Measurements from ENCODE around the gene KHDC4.
A peak's percentile ranks its signal among the peaks of the same experiment; 100 is the strongest.
"Not testable (repeated sequence)": the region's sequence is repeated elsewhere in the genome, so short reads cannot be mapped to it uniquely, and the experiment has no call there.

KHDC4 gene

GRCh38 chr1:155910621-155911121 is 23.5 kb downstream of the KHDC4 start:
- H3K36me3 ChIP-seq (ENCODE audit: control insufficient read depth, insufficient read depth, low read length): no peaks in the 10 kb centered on the region
- peaks cover 23% of the 10 kb centered on the region for H3K4me1 ChIP-seq (ENCODE audit: control insufficient read depth, insufficient read depth, low read length)
- peak overlapping the region; percentile 68 for H3K4me3 ChIP-seq (ENCODE audit: low read length)
- H3K9ac ChIP-seq (ENCODE audit: low read length): peak overlapping the region; percentile 87
- H3K9me3 ChIP-seq (ENCODE audit: control insufficient read depth, low read length): no peaks in the 10 kb centered on the region
- no peaks in the 10 kb centered on the region for H3K27me3 ChIP-seq (ENCODE audit: control insufficient read depth, insufficient read depth, low read length)

- H3K36me3 ChIP-seq (ENCODE audit: control insufficient read depth, insufficient read depth, low read length): no peaks in the 10 kb centered on the region
- no peaks in the 10 kb centered on the region for H3K27me3 ChIP-seq (ENCODE audit: control insufficient read depth, insufficient read depth, low read length)
- H3K9ac ChIP-seq (ENCODE audit: low read length): peak overlapping the region; percentile 39
- no peaks in the 10 kb centered on the region for H3K9me3 ChIP-seq (ENCODE audit: control insufficient read depth, low read length)
- H3K4me3 ChIP-seq (ENCODE audit: low read length): no peak overlapping the region
- peaks cover 23% of the 10 kb centered on the region for H3K4me1 ChIP-seq (ENCODE audit: control insufficient read depth, insufficient read depth, low read length)
Observed at GRCh38 chr1:155909894-155910293, 24.3 kb downstream of the KHDC4 start.

GRCh38 chr1:155904261-155904660 is 30.0 kb downstream of the KHDC4 start:
- no peaks in the 10 kb centered on the region for H3K9me3 ChIP-seq (ENCODE audit: control insufficient read depth, low read length)
- H3K4me1 ChIP-seq (ENCODE audit: control insufficient read depth, insufficient read depth, low read length): peaks cover under 1% of the 10 kb centered on the region
- no peaks in the 10 kb centered on the region for H3K27me3 ChIP-seq (ENCODE audit: control insufficient read depth, insufficient read depth, low read length)
- no peak overlapping the region for H3K9ac ChIP-seq (ENCODE audit: low read length)
- H3K36me3 ChIP-seq (ENCODE audit: control insufficient read depth, insufficient read depth, low read length): no peaks in the 10 kb centered on the region
- no peak overlapping the region for H3K4me3 ChIP-seq (ENCODE audit: low read length)

- H3K9ac ChIP-seq (ENCODE audit: low read length): no peak overlapping the region
- no peak overlapping the region for H3K4me3 ChIP-seq (ENCODE audit: low read length)
- no peaks in the 10 kb centered on the region for H3K9me3 ChIP-seq (ENCODE audit: control insufficient read depth, low read length)
- H3K36me3 ChIP-seq (ENCODE audit: control insufficient read depth, insufficient read depth, low read length): no peaks in the 10 kb centered on the region
- no peaks in the 10 kb centered on the region for H3K27me3 ChIP-seq (ENCODE audit: control insufficient read depth, insufficient read depth, low read length)
- H3K4me1 ChIP-seq (ENCODE audit: control insufficient read depth, insufficient read depth, low read length): no peaks in the 10 kb centered on the region
Observed at GRCh38 chr1:155900161-155900560, 34.1 kb downstream of the KHDC4 start.

GRCh38 chr1:155899683-155900082 is 34.5 kb downstream of the KHDC4 start:
- Histone ChIP-seq H3K4me1 (ENCODE audit: control insufficient read depth, insufficient read depth, low read length) (no peaks in the 10 kb centered on the region), H3K36me3 (ENCODE audit: control insufficient read depth, insufficient read depth, low read length) (no peaks in the 10 kb centered on the region), H3K9ac (ENCODE audit: low read length) (no peak overlapping the region), H3K4me3 (ENCODE audit: low read length) (no peak overlapping the region), H3K9me3 (ENCODE audit: control insufficient read depth, low read length) (no peaks in the 10 kb centered on the region), H3K27me3 (ENCODE audit: control insufficient read depth, insufficient read depth, low read length) (no peaks in the 10 kb centered on the region)

GRCh38 chr1:155898888-155899287 is 35.3 kb downstream of the KHDC4 start:
- no peaks in the 10 kb centered on the region for H3K27me3 ChIP-seq (ENCODE audit: control insufficient read depth, insufficient read depth, low read length)
- no peaks in the 10 kb centered on the region for H3K36me3 ChIP-seq (ENCODE audit: control insufficient read depth, insufficient read depth, low read length)
- no peaks in the 10 kb centered on the region for H3K9me3 ChIP-seq (ENCODE audit: control insufficient read depth, low read length)
- H3K4me1 ChIP-seq (ENCODE audit: control insufficient read depth, insufficient read depth, low read length): no peaks in the 10 kb centered on the region
- H3K4me3 ChIP-seq (ENCODE audit: low read length): no peak overlapping the region
- no peak overlapping the region for H3K9ac ChIP-seq (ENCODE audit: low read length)

GRCh38 chr1:155897746-155898145 is 36.5 kb downstream of the KHDC4 start:
- H3K36me3 ChIP-seq (ENCODE audit: control insufficient read depth, insufficient read depth, low read length): no peaks in the 10 kb centered on the region
- H3K9me3 ChIP-seq (ENCODE audit: control insufficient read depth, low read length): no peaks in the 10 kb centered on the region
- no peak overlapping the region for H3K9ac ChIP-seq (ENCODE audit: low read length)
- H3K4me1 ChIP-seq (ENCODE audit: control insufficient read depth, insufficient read depth, low read length): no peaks in the 10 kb centered on the region
- no peaks in the 10 kb centered on the region for H3K27me3 ChIP-seq (ENCODE audit: control insufficient read depth, insufficient read depth, low read length)
- H3K4me3 ChIP-seq (ENCODE audit: low read length): no peak overlapping the region

- not testable (repeated sequence) for H3K36me3 ChIP-seq (ENCODE audit: control insufficient read depth, insufficient read depth, low read length); H3K4me1 ChIP-seq (ENCODE audit: control insufficient read depth, insufficient read depth, low read length); H3K9ac ChIP-seq (ENCODE audit: low read length); H3K9me3 ChIP-seq (ENCODE audit: control insufficient read depth, low read length); H3K27me3 ChIP-seq (ENCODE audit: control insufficient read depth, insufficient read depth, low read length); H3K4me3 ChIP-seq (ENCODE audit: low read length)
Observed at GRCh38 chr1:155896476-155896875, 37.7 kb downstream of the KHDC4 start.

- H3K9me3 ChIP-seq (ENCODE audit: control insufficient read depth, low read length); H3K36me3 ChIP-seq (ENCODE audit: control insufficient read depth, insufficient read depth, low read length); H3K4me1 ChIP-seq (ENCODE audit: control insufficient read depth, insufficient read depth, low read length); H3K27me3 ChIP-seq (ENCODE audit: control insufficient read depth, insufficient read depth, low read length); H3K4me3 ChIP-seq (ENCODE audit: low read length); H3K9ac ChIP-seq (ENCODE audit: low read length): not testable (repeated sequence)
Observed at GRCh38 chr1:155895617-155896016, 38.6 kb downstream of the KHDC4 start.

- Histone ChIP-seq H3K4me1 (ENCODE audit: control insufficient read depth, insufficient read depth, low read length) (no peaks in the 10 kb centered on the region), H3K9me3 (ENCODE audit: control insufficient read depth, low read length) (no peaks in the 10 kb centered on the region), H3K36me3 (ENCODE audit: control insufficient read depth, insufficient read depth, low read length) (no peaks in the 10 kb centered on the region), H3K27me3 (ENCODE audit: control insufficient read depth, insufficient read depth, low read length) (no peaks in the 10 kb centered on the region), H3K9ac (ENCODE audit: low read length) (no peak overlapping the region), H3K4me3 (ENCODE audit: low read length) (no peak overlapping the region)
Observed at GRCh38 chr1:155893389-155894142, 40.6 kb downstream of the KHDC4 start.

GRCh38 chr1:155892796-155893195 is 41.4 kb downstream of the KHDC4 start:
- Histone ChIP-seq H3K27me3 (ENCODE audit: control insufficient read depth, insufficient read depth, low read length) (no peaks in the 10 kb centered on the region), H3K4me3 (ENCODE audit: low read length) (no peak overlapping the region), H3K4me1 (ENCODE audit: control insufficient read depth, insufficient read depth, low read length) (no peaks in the 10 kb centered on the region), H3K9me3 (ENCODE audit: control insufficient read depth, low read length) (no peaks in the 10 kb centered on the region), H3K9ac (ENCODE audit: low read length) (no peak overlapping the region), H3K36me3 (ENCODE audit: control insufficient read depth, insufficient read depth, low read length) (no peaks in the 10 kb centered on the region)

- Histone ChIP-seq H3K4me3 (ENCODE audit: low read length) (no peak overlapping the region), H3K4me1 (ENCODE audit: control insufficient read depth, insufficient read depth, low read length) (no peaks in the 10 kb centered on the region), H3K27me3 (ENCODE audit: control insufficient read depth, insufficient read depth, low read length) (no peaks in the 10 kb centered on the region), H3K36me3 (ENCODE audit: control insufficient read depth, insufficient read depth, low read length) (no peaks in the 10 kb centered on the region), H3K9ac (ENCODE audit: low read length) (no peak overlapping the region), H3K9me3 (ENCODE audit: control insufficient read depth, low read length) (no peaks in the 10 kb centered on the region)
Observed at GRCh38 chr1:155890251-155890650, 44.0 kb downstream of the KHDC4 start.

GRCh38 chr1:155889566-155889965 is 44.6 kb downstream of the KHDC4 start:
- no peaks in the 10 kb centered on the region for H3K9me3 ChIP-seq (ENCODE audit: control insufficient read depth, low read length)
- H3K9ac ChIP-seq (ENCODE audit: low read length): no peak overlapping the region
- H3K4me3 ChIP-seq (ENCODE audit: low read length): no peak overlapping the region
- no peaks in the 10 kb centered on the region for H3K36me3 ChIP-seq (ENCODE audit: control insufficient read depth, insufficient read depth, low read length)
- no peaks in the 10 kb centered on the region for H3K27me3 ChIP-seq (ENCODE audit: control insufficient read depth, insufficient read depth, low read length)
- no peaks in the 10 kb centered on the region for H3K4me1 ChIP-seq (ENCODE audit: control insufficient read depth, insufficient read depth, low read length)

Measured in mucosa of stomach (tissue), 1 donor.